ENCODE results near the gene ZSWIM6.

The ZSWIM6 gene

GRCh38 chr5:61496446-61496845 is 164.4 kb downstream of the ZSWIM6 start:
- no peak for DNase-seq

DNA sequence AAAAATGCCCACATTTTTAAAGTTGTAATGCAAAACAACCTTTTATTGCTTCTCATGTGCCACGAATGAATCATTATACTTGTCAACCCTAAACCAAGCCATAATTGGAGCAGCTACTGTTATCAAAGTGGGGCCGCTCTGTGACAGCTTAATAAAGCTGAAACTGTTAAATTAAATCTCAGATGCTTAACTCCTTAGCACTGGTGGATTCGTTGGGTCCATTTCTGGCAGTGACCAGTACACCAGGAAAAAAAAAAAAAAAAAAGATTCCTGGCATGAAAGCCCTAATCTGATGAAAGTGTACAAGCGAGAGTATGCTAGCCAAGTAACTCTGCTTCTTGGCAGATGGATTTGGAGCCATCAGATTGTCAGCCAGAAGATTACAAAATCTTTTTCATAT is 164.8 kb downstream of the ZSWIM6 start:
- no peak for DNase-seq

- no peak for DNase-seq
Measured at GRCh38 chr5:61498121-61498520, 166.1 kb downstream of the ZSWIM6 start.

DNA sequence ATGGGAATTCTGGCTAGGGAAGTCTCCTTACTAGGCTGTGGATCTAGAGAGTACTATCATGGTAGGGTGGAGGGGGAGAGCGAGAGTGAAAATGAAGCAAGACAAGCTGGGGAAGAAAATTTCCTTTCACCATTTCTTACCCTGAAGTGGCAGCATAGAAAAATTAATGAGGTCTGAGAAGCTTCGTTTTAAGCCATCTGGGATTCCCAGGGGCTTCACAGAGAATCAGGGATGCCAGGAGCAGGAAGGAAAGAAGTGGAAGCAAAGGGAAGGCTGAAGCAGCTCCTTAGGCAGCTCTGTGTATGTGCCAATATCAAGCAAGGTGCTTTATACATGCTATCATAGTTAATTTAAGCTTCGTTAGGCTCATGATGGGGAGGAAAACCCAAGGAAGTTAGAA is 169.9 kb downstream of the ZSWIM6 start:
- DNase-seq: no peak

DNA sequence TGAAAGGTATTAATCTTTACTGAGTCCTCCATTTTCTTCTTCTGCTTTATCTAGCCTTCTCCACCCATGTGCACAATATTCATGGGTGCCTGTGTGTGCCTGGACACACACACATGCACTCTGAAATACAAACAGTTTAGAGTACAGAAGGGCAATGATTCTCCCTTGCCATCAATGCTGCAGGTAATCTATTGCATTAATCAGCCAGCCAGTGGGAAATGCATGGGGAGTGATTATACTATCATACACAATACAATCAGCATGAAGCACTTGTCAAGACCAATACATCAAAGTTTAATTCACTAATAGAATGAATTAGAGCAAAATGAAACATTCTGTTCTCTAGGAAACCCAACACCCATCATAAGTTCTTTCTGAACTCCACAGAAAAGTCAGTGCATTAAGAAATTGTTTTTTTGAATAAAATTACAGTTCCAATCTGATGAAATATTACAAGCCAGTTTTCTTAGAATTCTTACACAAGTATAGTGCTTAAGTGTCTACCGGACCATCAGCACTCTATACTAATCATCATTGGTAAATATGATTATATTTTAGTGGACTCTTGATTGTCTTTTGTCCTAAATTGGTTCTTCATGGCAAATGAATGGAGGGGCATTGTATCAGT is 172.2 kb downstream of the ZSWIM6 start:
- no peak for DNase-seq

DNA sequence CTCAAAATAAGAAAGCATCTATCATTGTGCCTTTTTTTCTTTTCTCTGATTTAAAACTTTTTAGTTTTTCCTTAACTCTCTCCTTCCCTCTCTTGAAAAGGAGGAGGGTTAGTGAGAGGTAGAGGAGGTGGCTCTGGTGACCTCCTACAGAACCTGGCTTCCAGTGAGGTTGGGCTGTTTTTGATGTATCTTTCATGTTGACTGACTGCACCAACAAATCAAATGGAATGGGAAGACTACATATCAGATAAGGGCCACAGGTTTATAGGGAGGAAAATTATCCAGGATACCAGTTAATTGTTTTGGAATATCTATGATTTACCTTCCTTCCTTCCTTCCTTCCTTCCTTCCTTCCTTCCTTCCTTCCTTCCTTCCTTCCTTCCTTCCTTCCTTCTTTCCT is 173.2 kb downstream of the ZSWIM6 start:
- no peak for DNase-seq

- DNase-seq: no peak
Measured at GRCh38 chr5:61507232-61507631, 175.2 kb downstream of the ZSWIM6 start.

DNA sequence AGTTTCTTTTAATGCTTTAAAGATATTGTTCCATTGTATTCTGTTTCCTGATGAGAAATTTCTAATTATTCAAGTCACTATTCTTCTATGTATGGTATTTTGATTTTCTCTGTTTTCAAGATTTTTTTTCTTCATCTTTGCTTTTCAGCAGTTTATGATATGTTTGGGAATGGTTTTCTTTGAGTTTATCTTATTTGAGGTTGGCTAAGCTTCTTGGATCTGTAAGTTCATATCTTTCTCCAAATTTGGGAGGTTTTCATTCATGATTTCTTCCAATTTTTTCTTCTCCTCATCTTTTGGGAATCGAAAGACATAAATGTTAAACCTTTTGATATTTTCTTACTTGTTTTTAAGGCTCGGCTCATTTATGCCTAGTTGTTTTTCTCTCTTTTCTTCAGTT is 184.9 kb downstream of the ZSWIM6 start:
- DNase-seq: no peak

DNA sequence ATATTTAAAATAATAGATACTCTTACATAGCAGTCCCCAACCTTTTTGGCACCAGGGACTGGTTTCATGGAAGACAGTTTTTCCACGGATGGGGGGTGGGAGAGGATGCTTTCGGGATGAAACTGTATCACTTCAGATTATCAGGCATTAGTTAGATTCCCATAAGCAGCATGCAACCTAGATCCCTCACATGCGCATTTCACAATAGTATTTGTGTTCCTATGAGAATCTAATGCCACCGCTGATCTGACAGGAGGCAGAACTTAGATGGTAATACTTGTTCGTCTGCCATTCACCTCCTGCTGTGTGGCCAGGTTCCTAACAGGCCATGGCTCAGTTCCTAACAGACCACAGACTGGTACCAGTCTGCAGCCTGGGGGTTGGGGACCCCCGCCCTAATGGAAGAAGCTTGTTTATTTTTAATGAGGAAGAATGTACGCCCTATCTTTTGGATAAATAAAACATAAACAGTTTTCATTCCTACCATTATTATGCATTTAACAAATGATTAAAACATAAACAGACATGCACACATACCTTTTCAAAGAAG is 187.7 kb downstream of the ZSWIM6 start:
- no peak for DNase-seq

- no peak for DNase-seq
Measured at GRCh38 chr5:61523073-61523472, 191.0 kb downstream of the ZSWIM6 start.

GRCh38 chr5:61523997-61524396 is 191.9 kb downstream of the ZSWIM6 start:
- no peak for DNase-seq

DNA sequence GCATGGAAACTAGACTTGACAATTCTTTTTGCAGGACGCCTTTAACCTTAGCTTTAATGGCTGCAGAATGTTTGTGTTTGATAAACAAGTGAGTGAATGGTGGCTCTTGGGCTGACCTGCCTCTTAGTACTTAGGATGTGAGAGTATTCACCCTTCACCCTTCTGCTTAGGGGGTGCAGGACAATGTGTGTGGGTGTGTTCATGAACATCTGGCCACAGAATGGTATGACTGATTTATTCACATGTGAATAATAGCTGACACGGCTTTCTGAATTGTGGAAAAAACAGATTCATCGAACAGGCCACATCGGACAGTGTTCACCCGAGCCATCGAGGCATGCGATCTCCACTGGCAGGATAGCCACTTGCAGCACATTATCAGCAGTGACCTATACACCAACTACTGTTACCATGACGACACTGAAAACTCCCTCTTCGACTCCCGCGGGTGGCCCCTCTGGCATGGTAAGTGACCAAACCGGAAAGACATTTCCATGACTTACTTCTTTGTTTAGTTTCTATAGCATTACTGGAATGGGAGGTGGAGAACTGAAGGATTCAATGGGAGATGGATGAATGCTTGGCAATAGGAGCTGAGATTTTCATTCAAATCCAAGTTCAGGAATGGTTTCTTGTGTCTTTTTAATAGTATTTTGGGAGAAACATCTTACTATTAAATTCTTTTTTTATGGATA is 193.6 kb downstream of the ZSWIM6 start:
- no peak for DNase-seq

DNA sequence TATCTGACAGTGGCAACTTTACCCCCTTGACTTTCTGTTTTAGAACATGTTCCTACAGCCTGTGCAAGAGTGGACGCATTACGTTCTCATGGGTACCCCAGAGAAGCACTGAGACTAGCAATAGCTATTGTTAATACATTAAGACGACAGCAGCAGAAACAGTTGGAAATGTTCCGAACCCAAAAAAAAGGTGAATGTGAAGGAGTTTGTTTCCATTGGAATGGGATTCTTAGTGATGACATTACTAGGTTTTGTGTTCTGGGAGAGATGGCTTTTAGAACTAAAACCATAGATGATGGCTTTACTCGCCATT is 194.1 kb downstream of the ZSWIM6 start:
- DNase-seq: no peak

DNA sequence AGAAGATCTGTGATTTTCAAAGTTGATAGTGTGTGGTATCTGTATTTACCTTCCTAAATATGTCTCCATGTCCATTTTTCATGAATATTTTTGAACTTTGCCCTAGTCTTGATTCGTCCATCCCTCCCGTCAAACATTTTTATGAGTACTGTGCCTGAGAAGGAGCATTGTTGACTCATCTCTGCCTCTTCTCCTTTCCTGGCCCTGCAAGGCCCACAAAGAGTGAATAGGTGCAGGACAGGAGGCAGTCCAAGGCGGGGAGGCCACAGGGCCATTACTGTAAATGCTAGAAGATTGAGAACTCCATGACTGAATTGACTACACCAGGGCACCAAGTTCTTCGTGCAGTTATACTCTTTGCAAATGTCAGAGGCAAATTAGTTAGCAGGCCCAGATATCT is 200.9 kb downstream of the ZSWIM6 start:
- DNase-seq: no peak

GRCh38 chr5:61534481-61535267 is 202.6 kb downstream of the ZSWIM6 start:
- DNase-seq: no peak

DNA sequence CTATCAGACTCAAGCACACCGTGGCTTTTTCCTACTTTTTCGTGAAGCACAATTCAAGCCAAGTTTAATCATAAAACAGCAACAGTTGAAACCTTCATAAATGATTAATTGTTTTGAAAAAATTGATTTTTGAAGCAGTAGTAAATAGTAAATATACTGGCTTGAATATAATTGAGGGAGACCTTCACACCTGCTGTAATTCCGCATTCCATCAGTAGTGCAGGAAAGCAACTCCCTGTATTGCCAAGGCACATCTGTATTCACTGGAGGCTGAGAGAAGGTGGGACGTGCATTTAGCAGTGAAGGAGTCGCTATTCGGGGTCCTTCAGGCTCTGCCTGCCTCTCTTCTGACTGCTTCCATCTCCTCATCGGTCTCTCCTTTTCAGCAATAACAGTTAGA is 203.8 kb downstream of the ZSWIM6 start:
- DNase-seq: no peak

- no peak for DNase-seq
Measured at GRCh38 chr5:61536922-61537321, 204.9 kb downstream of the ZSWIM6 start.

DNA sequence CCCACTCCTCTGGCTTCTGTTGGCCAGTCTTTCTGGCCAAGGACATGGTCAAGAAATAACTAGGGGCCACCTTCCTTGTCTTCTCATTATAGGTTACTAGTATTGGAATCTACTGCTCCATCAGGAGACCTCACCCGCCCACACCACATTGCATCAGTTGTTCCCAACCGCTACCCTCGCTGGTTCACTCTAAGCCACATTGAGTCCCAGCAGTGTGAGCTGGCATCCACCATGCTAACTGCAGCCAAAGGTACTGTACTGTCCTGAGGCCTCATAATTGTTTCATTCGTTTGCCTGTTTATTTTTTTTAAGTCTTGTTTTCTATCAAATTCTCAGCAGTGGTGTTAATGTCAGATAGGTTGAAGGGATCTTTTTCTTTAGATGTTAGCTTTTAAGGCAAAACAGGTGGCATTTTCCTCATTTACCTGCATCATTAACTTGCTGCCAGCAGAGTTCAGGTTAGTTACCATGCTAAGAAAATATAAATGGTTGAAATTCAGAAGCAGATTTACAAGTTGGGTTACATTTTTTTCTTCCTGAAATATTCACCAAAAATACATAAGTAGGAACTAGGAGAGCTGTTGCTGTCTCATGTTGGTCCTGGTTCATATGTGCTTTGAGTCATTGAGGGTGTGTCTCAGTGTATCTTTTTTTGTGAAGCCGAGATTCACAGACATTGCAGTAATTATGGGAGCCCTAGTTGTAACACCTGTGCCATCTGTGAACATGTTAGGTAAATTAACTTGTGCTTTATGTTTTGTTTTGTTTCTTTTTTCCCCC is 206.9 kb downstream of the ZSWIM6 start:
- no peak for DNase-seq

GRCh38 chr5:61549530-61549929 is 217.5 kb downstream of the ZSWIM6 start:
- DNase-seq: no peak

GRCh38 chr5:61551637-61552313 is 219.7 kb downstream of the ZSWIM6 start:
- DNase-seq: no peak

GRCh38 chr5:61559146-61559545 is 227.1 kb downstream of the ZSWIM6 start:
- DNase-seq: no peak

DNA sequence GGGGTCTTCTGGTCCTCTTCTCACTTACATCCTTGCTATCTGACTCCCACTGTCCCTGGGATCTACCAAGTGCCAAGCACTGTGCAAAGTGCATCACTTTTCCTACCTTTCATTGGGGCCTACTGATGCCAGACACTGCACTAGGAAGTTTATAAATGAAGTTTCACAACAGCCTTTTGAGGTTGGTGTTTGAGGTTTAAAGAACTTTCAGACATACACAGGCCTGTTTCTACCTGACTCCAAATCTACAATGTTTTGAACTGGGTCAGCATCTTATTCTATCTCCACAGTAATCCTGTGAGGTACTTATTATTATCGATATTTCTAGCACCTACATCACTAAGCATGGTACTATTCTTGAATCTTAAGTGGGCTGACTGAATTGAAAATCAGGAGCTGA is 227.7 kb downstream of the ZSWIM6 start:
- no peak for DNase-seq

- DNase-seq: no peak
Measured at GRCh38 chr5:61563401-61563800, 231.3 kb downstream of the ZSWIM6 start.
